ENCODE data around the gene ZNF423.

GRCh38 chr16:49754495-49755312 lies 101.2 kb downstream of the ZNF423 start:
- TF ChIP-seq CTCF (IDR thresholded peaks at IDR 0.05; ENCODE audit: low read length) (no peak), EZH2 (optimal IDR thresholded peaks at IDR 0.05; ENCODE audit: low read depth, low read length) (no peak), EZH2phosphoT487 (IDR thresholded peaks at IDR 0.05; ENCODE audit: low read length) (no peak)

Measured in MM.1S (cell line).